HT1080 (cell line): Measurements from ENCODE around the gene LRRFIP1. TPM values are rescaled to one million over a fixed set of nuclear protein-coding genes. Genes with fewer than 3 reads are reported as not detected.

ENCODE experiments used
- DNase-seq: peaks from one replicate; pipeline ENCODE4 v3.0.0-alpha.2; 2015; ENCODE audit warnings: low read depth
- total RNA-seq: library from RNA; depleted of rRNA; stranded (reverse); fragments of >200 nt; shearing (Covaris generic); gene quantifications from 2 replicates; pipeline ENCODE4 v1.2.3, GENCODE V29; 2014

LRRFIP1 gene
- total RNA-seq, 1 experiment from 2014 or later: 76.9 TPM

- no peak for DNase-seq
Observed at GRCh38 chr2:237701033-237701858, 73.9 kb downstream of the LRRFIP1 start.

- DNase-seq: no peak
Observed at GRCh38 chr2:237701859-237702390, 74.5 kb downstream of the LRRFIP1 start.

- peak; percentile 54 for DNase-seq
Observed at GRCh38 chr2:237702441-237703391, 75.3 kb downstream of the LRRFIP1 start.

- DNase-seq: peak; percentile 82
Observed at GRCh38 chr2:237704501-237705434, 77.4 kb downstream of the LRRFIP1 start.

- no peak for DNase-seq
Observed at GRCh38 chr2:237706257-237706656, 78.9 kb downstream of the LRRFIP1 start.

GRCh38 chr2:237708065-237708398 lies 80.6 kb downstream of the LRRFIP1 start:
- no peak for DNase-seq

GRCh38 chr2:237708491-237708890 lies 81.1 kb downstream of the LRRFIP1 start:
- DNase-seq: no peak

- no peak for DNase-seq
Observed at GRCh38 chr2:237708961-237709360, 81.6 kb downstream of the LRRFIP1 start.

- DNase-seq: no peak
Observed at GRCh38 chr2:237711458-237712150, 84.2 kb downstream of the LRRFIP1 start.

- DNase-seq: no peak
Observed at GRCh38 chr2:237712477-237713377, 85.3 kb downstream of the LRRFIP1 start.

GRCh38 chr2:237714690-237715458 lies 87.5 kb downstream of the LRRFIP1 start:
- no peak for DNase-seq

GRCh38 chr2:237715459-237715947 lies 88.1 kb downstream of the LRRFIP1 start:
- no peak for DNase-seq

GRCh38 chr2:237716011-237716410 lies 88.6 kb downstream of the LRRFIP1 start:
- no peak for DNase-seq

- no peak for DNase-seq
Observed at GRCh38 chr2:237717366-237718276, 90.2 kb downstream of the LRRFIP1 start.

GRCh38 chr2:237718277-237718634 lies 90.9 kb downstream of the LRRFIP1 start:
- no peak for DNase-seq

- DNase-seq: no peak
Observed at GRCh38 chr2:237720444-237720843, 93.1 kb downstream of the LRRFIP1 start.

- DNase-seq: no peak
Observed at GRCh38 chr2:237720957-237721356, 93.6 kb downstream of the LRRFIP1 start.
